ENCODE data around the gene C19orf73. TPM values are rescaled to one million over a fixed set of nuclear protein-coding genes. Genes with fewer than 3 reads are reported as not detected.
A peak's percentile ranks its signal among the peaks of the same experiment; 100 is the strongest.

The C19orf73 gene
- total and polyA plus RNA-seq, 9 of the 15 experiments (the other 6 are each of a cell fraction or from before 2014, with no cell fraction given) = 0.08 to 7.4 (median 1.4) TPM

DNA sequence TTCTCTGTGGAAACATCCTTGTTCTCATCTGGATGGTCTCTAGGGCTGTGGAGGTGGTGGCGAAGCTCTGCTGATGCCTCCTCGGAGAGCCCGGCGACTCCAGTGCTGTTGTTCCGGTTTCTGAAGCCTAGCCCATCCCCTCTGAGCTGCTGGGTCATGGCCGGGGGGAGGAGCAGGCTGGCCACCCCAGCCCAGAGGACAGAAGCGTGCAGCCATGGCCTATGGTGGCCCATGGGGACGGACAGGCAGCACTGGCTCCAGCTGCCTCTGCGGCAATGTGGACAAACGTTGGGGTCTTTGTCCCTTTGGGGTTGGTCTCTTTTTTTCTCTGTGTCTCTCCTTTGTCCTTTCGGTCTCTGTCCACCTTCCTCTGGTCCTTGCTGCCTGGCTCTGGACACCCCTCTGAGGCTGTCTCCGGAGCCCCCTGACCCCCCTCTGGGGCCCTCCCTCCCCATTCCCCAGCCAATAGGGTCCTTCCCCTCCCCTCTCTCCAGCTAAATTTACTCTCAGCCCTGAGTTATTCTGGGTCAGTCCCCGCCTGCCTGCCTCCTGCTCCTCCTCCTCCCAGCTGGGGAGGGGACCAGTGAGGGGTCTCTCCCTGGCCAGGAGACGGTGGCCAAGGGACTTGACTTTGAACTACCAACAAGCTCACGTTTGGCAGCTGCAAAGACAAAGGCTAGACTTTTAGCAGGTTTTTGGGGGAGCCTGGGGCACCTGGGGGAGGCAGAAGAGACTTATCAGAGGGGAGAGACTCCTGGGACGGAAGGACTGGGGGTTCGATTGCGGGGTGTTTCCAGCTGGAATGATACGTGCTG is 36.3 kb upstream of the C19orf73 start, which contains the start of gene HRC (continued):
- TF ChIP-seq SRSF3 (IDR thresholded peaks at IDR 0.05; ENCODE audit: insufficient read depth, low read length) = no peak
- peak in 1 of 2 experiments; percentile 66; a peak in 1 of 4 replicates for TF ChIP-seq RCOR1 (IDR thresholded peaks at IDR 0.05; ENCODE audit: borderline replicate concordance in 1 of 2, low read depth in 2 of 2, low read length in 2 of 2)
- no peak for TF ChIP-seq HOXB6 (CRISPR knock-in tag; IDR thresholded peaks at IDR 0.05; ENCODE audit: borderline replicate concordance)
- TF ChIP-seq STAT5B (CRISPR knock-in tag; IDR thresholded peaks at IDR 0.05) = no peak
- TF ChIP-seq, protein P1, sequence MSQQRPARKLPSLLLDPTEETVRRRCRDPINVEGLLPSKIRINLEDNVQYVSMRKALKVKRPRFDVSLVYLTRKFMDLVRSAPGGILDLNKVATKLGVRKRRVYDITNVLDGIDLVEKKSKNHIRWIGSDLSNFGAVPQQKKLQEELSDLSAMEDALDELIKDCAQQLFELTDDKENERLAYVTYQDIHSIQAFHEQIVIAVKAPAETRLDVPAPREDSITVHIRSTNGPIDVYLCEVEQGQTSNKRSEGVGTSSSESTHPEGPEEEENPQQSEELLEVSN (IDR thresholded peaks at IDR 0.05; ENCODE audit: borderline replicate concordance in 1 of 2, extremely low read depth in 1 of 2, insufficient read depth in 1 of 2, insufficient read length in 1 of 2, low read depth in 1 of 2, low read length in 1 of 2, poor library complexity in 1 of 2, severe bottlenecking in 1 of 2) = peak; percentile 21 to 45
- no peak for TF ChIP-seq HNRNPLL (IDR thresholded peaks at IDR 0.05; ENCODE audit: low read depth, low read length, poor library complexity, severe bottlenecking)
- TF ChIP-seq GTF2F1 (IDR thresholded peaks at IDR 0.05; ENCODE audit: low read depth, low read length) = 0 out of 2 replicates have a peak, but pooled peaks have one; percentile 46
- no peak for TF ChIP-seq FUS (optimal IDR thresholded peaks at IDR 0.05; ENCODE audit: low read depth, low read length)
- TF ChIP-seq SMAD1 (IDR thresholded peaks at IDR 0.05; ENCODE audit: low read depth, low read length, partially characterized antibody) = peak; percentile 24
- TF ChIP-seq ZNF695 (CRISPR knock-in tag; IDR thresholded peaks at IDR 0.05) = no peak
- TF ChIP-seq L3MBTL2 (IDR thresholded peaks at IDR 0.05) = peak; percentile 33; the same call in 1 of the 2 replicates
- no peak for TF ChIP-seq HNRNPH1 (optimal IDR thresholded peaks at IDR 0.05; ENCODE audit: low read depth, low read length)
- TF ChIP-seq, protein P2, sequence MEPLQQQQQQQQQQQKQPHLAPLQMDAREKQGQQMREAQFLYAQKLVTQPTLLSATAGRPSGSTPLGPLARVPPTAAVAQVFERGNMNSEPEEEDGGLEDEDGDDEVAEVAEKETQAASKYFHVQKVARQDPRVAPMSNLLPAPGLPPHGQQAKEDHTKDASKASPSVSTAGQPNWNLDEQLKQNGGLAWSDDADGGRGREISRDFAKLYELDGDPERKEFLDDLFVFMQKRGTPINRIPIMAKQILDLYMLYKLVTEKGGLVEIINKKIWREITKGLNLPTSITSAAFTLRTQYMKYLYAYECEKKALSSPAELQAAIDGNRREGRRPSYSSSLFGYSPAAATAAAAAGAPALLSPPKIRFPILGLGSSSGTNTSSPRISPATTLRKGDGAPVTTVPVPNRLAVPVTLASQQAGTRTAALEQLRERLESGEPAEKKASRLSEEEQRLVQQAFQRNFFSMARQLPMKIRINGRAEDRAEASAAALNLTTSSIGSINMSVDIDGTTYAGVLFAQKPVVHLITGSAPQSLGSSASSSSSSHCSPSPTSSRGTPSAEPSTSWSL (CRISPR knock-in tag; IDR thresholded peaks at IDR 0.05; ENCODE audit: borderline replicate concordance) = no peak
- TF ChIP-seq MCM7 (IDR thresholded peaks at IDR 0.05) = no peak
- peak; percentile 43; the same call in 1 of the 2 replicates for TF ChIP-seq CREM (IDR thresholded peaks at IDR 0.05; ENCODE audit: low read depth)
- TF ChIP-seq TAF1 (IDR thresholded peaks at IDR 0.05; ENCODE audit: control insufficient read depth, extremely low read depth, insufficient read depth, low read length, severe bottlenecking) = peak; percentile 62
- no peak for TF ChIP-seq GABPB2 (CRISPR knock-in tag; conservative IDR thresholded peaks at IDR 0.05)
- TF ChIP-seq ARID4B (CRISPR knock-in tag; IDR thresholded peaks at IDR 0.05) = peak; percentile 68
- TF ChIP-seq MAFK (IDR thresholded peaks at IDR 0.05; ENCODE audit: low read length) = peak; percentile 50; the same call in 1 of the 2 replicates
- peak; percentile 95 for TF ChIP-seq KDM5B (IDR thresholded peaks at IDR 0.05; ENCODE audit: insufficient replicate concordance, low read depth, low read length)

Data from K562 (cell line).